Kidney (tissue), 14 donors: Measurements from ENCODE around the gene RXRA. TPM values are rescaled to one million over a fixed set of nuclear protein-coding genes. Genes with fewer than 3 reads are reported as not detected.
A peak's percentile ranks its signal among the peaks of the same experiment; 100 is the strongest.

Experiments
- DNase-seq, 5 donors: peaks; one replicate each; pipeline ENCODE4 v3.0.0-alpha.2; 2013 to 2020
- FAIRE-seq: peaks from 2 replicates; lab custom pipeline; 2012; peaks lifted over from hg19 to GRCh38; lab: Jason Lieb, UNC
- H3K27ac ChIP-seq, 2 donors: one replicate each; pipeline ENCODE4 v1.7.0; 2013; ENCODE audit warnings: low read depth in 2 of 2, low read length in 2 of 2, inconsistent platforms in 1 of 2
- H3K27me3 ChIP-seq: one replicate; pipeline ENCODE4 v1.7.1; 2013; ENCODE audit warnings: low read length, inconsistent platforms; ENCODE audit not compliant: control insufficient read depth, insufficient read depth
- H3K36me3 ChIP-seq, 3 donors: one replicate each; pipeline versions ENCODE4 v1.7.0 to v1.7.1; 2013; ENCODE audit warnings: low read length in 3 of 3, control low read depth in 1 of 3, inconsistent platforms in 1 of 3; ENCODE audit not compliant: insufficient read depth in 3 of 3, control insufficient read depth in 2 of 3
- H3K4me1 ChIP-seq, 3 donors: one replicate each; pipeline versions ENCODE4 v1.7.0 to v1.7.1; 2013; ENCODE audit warnings: low read length in 3 of 3, inconsistent platforms in 1 of 3, low read depth in 1 of 3; ENCODE audit not compliant: control insufficient read depth in 2 of 3, insufficient read depth in 2 of 3
- H3K4me3 ChIP-seq, 3 donors: one replicate each; pipeline versions ENCODE4 v1.7.0 to v1.8.1; 2013; ENCODE audit warnings: low read length in 3 of 3, control low read depth in 1 of 3, inconsistent platforms in 1 of 3
- H3K9ac ChIP-seq, 3 donors: one replicate each; pipeline versions ENCODE4 v1.7.0 to v1.7.1; 2013; ENCODE audit warnings: low read length in 3 of 3, control low read depth in 1 of 3, inconsistent platforms in 1 of 3
- H3K9me3 ChIP-seq, 3 donors: one replicate each; pipeline versions ENCODE4 v1.7.0 to v1.7.1; 2013; ENCODE audit warnings: low read length in 3 of 3, control low read depth in 1 of 3, inconsistent platforms in 1 of 3; ENCODE audit not compliant: control insufficient read depth in 2 of 3, insufficient read depth in 1 of 3
- CTCF ChIP-seq: IDR thresholded peaks from 3 replicates; pipeline ENCODE4 v1.5.1; 2012; ENCODE audit warnings: mild to moderate bottlenecking, moderate library complexity, borderline replicate concordance; ENCODE audit not compliant: insufficient read depth; ENCODE audit errors: extremely low read depth
- intact Hi-C: fragments of 100-400 bp; cut with DNase I; formaldehyde crosslinking; loops from one replicate; pipeline ENCODE4 v1.11.1; 2022
- polyA plus RNA-seq: library from polyadenylated mRNA; stranded (reverse); fragments of 350-450 nt; fragmentation: Illumina TruSeq; extraction: RNeasy Lipid Tissue Mini Kit (QIAGEN cat#74804); gene quantifications from one replicate; pipeline ENCODE4 v1.2.3, GENCODE V29; 2014; ENCODE audit warnings: low read depth, low replicate concordance; ENCODE audit not compliant: insufficient read depth
- total RNA-seq: library from RNA; stranded (reverse); fragmentation: NEBNext Ultra II Directional; extraction: Animal tissue kit (Norgen Biotek cat#: 25700); gene quantifications from one replicate; pipeline ENCODE4 v1.2.1, GENCODE V29; 2021
- donor health status: control.
- donor health status: control.
- donor health status: control.
- donor health status: control.
- donor health status: control.
- donor health status: DM: yes; HTN: yes; CAD: no.
- donor health status: Normal renal cell carcinoma (clear cell type).

Gene RXRA
- total and polyA plus RNA-seq, 2 donors from 2014 or later, result 24.0 to 49.5 TPM

GRCh38 chr9:134377976-134378375 is 51.7 kb downstream of the RXRA start:
- intact Hi-C loops, result no loop called here
- Histone ChIP-seq H3K27ac (peak overlapping the region; percentile 54 to 57), H3K4me1 (peaks cover 0 to 86% (median 59%) of the 10 kb centered on the region in 3 donors), H3K9ac (peak overlapping the region in 1 of 3 donors; percentile 34), H3K4me3 (no peak overlapping the region), H3K27me3 (no peaks in the 10 kb centered on the region), H3K9me3 (no peaks in the 10 kb centered on the region), H3K36me3 (no peaks in the 10 kb centered on the region)
- no peak for TF ChIP-seq CTCF
- DNase-seq (peak in 1 of 5 donors; percentile 92), FAIRE-seq (no peak)

GRCh38 chr9:134378901-134379338 is 52.7 kb downstream of the RXRA start:
- Histone ChIP-seq H3K36me3 (no peaks in the 10 kb centered on the region), H3K4me3 (no peak overlapping the region), H3K9ac (peak overlapping the region in 1 of 3 donors; percentile 26), H3K27me3 (no peaks in the 10 kb centered on the region), H3K9me3 (no peaks in the 10 kb centered on the region), H3K4me1 (peaks cover 0 to 87% (median 67%) of the 10 kb centered on the region in 3 donors), H3K27ac (peak overlapping the region; percentile 51 to 57)
- FAIRE-seq, result no peak
- no peak for TF ChIP-seq CTCF
- intact Hi-C loops, result no loop called here
- DNase-seq, result peak in 2 of 5 donors; percentile 43 to 64

- Histone ChIP-seq H3K9me3 (no peaks in the 10 kb centered on the region), H3K27me3 (no peaks in the 10 kb centered on the region), H3K9ac (peak overlapping the region in 1 of 3 donors; percentile 19), H3K4me3 (no peak overlapping the region), H3K36me3 (no peaks in the 10 kb centered on the region), H3K4me1 (peaks cover 0 to 79% (median 57%) of the 10 kb centered on the region in 3 donors), H3K27ac (peak overlapping the region in 1 of 2 donors; percentile 34)
- DNase-seq, result no peak
- FAIRE-seq, result no peak
- intact Hi-C loops, result no loop called here
- no peak for TF ChIP-seq CTCF
Observed at GRCh38 chr9:134379831-134380365, 53.6 kb downstream of the RXRA start.
